ENCODE measurements around the gene PERP.
"Not testable (repeated sequence)": the region's sequence is repeated elsewhere in the genome, so short reads cannot be mapped to it uniquely, and the experiment has no call there.

The PERP gene

GRCh38 chr6:138107078-138107751, at the start of gene PERP:
Gene PERP (minus strand): TSS chr6:138107419. CDS start chr6:138107340, 79 bp downstream.
- DNase-seq (ENCODE audit: low read depth in 2 of 2): peak; percentile 25 to 51

GRCh38 chr6:138155443-138155842, 48.2 kb upstream of the PERP start:
- no peak for DNase-seq (ENCODE audit: low read depth in 2 of 2)

GRCh38 chr6:138146544-138146943, 39.3 kb upstream of the PERP start:
- DNase-seq (ENCODE audit: low read depth in 2 of 2): no peak

GRCh38 chr6:138145402-138145801, 38.2 kb upstream of the PERP start:
- DNase-seq (ENCODE audit: low read depth in 2 of 2): no peak

GRCh38 chr6:138142806-138143205, 35.6 kb upstream of the PERP start:
- DNase-seq (ENCODE audit: low read depth in 2 of 2): no peak

GRCh38 chr6:138129190-138129589, 22.0 kb upstream of the PERP start:
- no peak for DNase-seq (ENCODE audit: low read depth in 2 of 2)

- DNase-seq (ENCODE audit: low read depth in 2 of 2): no peak
These were observed 20.9 kb upstream of the PERP start for GRCh38 chr6:138128096-138128495.

GRCh38 chr6:138124096-138124495, 16.9 kb upstream of the PERP start:
- DNase-seq (ENCODE audit: low read depth in 2 of 2): no peak

- no peak for DNase-seq (ENCODE audit: low read depth in 2 of 2)
These were observed 12.8 kb upstream of the PERP start for GRCh38 chr6:138119976-138120375.

GRCh38 chr6:138119229-138119628, 12.0 kb upstream of the PERP start:
- not testable (repeated sequence) for DNase-seq (ENCODE audit: low read depth in 2 of 2)

GRCh38 chr6:138117376-138117914, 10.2 kb upstream of the PERP start:
- DNase-seq (ENCODE audit: low read depth in 2 of 2): no peak

GRCh38 chr6:138116661-138116999, 9.4 kb upstream of the PERP start:
- DNase-seq (ENCODE audit: low read depth in 2 of 2): no peak

GRCh38 chr6:138115877-138116660, 8.8 kb upstream of the PERP start:
- DNase-seq (ENCODE audit: low read depth in 2 of 2): no peak

- DNase-seq (ENCODE audit: low read depth in 2 of 2): no peak
These were observed 8.0 kb upstream of the PERP start for GRCh38 chr6:138115201-138115600.

- DNase-seq (ENCODE audit: low read depth in 2 of 2): no peak
These were observed 6.5 kb upstream of the PERP start for GRCh38 chr6:138113588-138114210.

- DNase-seq (ENCODE audit: low read depth in 2 of 2): no peak
These were observed 3.0 kb upstream of the PERP start for GRCh38 chr6:138110229-138110628.

GRCh38 chr6:138109042-138109997, 2.1 kb upstream of the PERP start:
- DNase-seq (ENCODE audit: low read depth in 2 of 2): peak; percentile 37 to 51

GRCh38 chr6:138107752-138108592, 753 bp upstream of the PERP start:
- no peak for DNase-seq (ENCODE audit: low read depth in 2 of 2)

GRCh38 chr6:138106665-138107077, 548 bp downstream of the PERP start:
- DNase-seq (ENCODE audit: low read depth in 2 of 2): no peak

- no peak for DNase-seq (ENCODE audit: low read depth in 2 of 2)
These were observed 1.1 kb downstream of the PERP start for GRCh38 chr6:138105880-138106664.
